GM18520 (cell line): ENCODE data around the gene AIPL1.

Experiments
- ATAC-seq: cut with Tn5 transposase; IDR thresholded peaks from one replicate; pipeline ENCODE4 v1.9.1; 2021; ENCODE audit not compliant: unreplicated experiment

AIPL1 gene

DNA sequence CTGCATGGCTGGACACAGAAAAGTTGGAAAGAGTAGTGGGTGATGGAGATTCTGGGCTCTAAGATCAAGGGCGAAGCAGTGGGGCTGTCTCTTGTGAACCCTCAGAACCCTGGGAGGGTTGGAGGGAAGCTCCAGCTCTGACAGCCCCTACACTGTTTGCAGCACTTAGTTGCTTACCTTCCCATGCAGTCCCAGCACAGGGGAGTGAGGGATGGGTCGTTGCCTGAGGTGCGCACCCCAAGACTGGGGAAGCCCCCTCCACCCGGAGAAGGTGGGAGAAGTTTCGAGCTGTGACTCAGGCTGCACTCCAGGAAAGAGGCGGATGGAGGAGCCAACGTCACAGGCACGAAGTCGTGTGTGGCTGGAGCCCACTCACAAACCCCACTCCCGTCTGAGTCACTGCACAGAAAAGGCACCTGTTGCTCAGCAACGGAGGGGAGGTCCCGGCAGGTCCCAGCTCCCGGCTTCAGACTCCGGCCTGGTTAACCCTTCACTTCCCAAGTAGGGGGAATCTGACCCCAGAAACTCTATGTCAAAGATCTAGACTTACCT is 60.1 kb downstream of the AIPL1 start:
- ATAC-seq: no peak

GRCh38 chr17:6374271-6374691 is 60.6 kb downstream of the AIPL1 start:
- no peak for ATAC-seq
